HG02885 (cell line): ENCODE data around the gene SPINDOC.

ENCODE experiments used
- ATAC-seq: cut with Tn5 transposase; IDR thresholded peaks from one replicate; pipeline ENCODE4 v1.9.1; 2021; ENCODE audit warnings: mild to moderate bottlenecking; ENCODE audit not compliant: unreplicated experiment, poor library complexity

The SPINDOC gene

GRCh38 chr11:63876616-63877015, 63.4 kb downstream of the SPINDOC start:
- ATAC-seq = no peak
